Measurements from ENCODE around the gene POGLUT2. TPM values are rescaled to one million over a fixed set of nuclear protein-coding genes. Genes with fewer than 3 reads are reported as not detected.

POGLUT2 gene
- total and polyA plus RNA-seq, 2 experiments from 2014 or later = 14.6 to 17.5 TPM

- H3K27ac Mint-ChIP-seq = no peak overlapping the region
- H3K4me3 ChIP-seq = no peak overlapping the region
- H2AFZ ChIP-seq = no peak overlapping the region
- H3K36me3 ChIP-seq (ENCODE audit: insufficient read depth) = no peaks in the 10 kb centered on the region
- H3F3A ChIP-seq (replicated peaks; ENCODE audit: low read depth) = no peaks in the 10 kb centered on the region
- H3K27ac ChIP-seq (ENCODE audit: low read depth) = no peak overlapping the region
- H3K9me2 ChIP-seq (ENCODE audit: insufficient read depth) = no peaks in the 10 kb centered on the region
- DNase-seq (ENCODE audit: low spot score) (no peak), ATAC-seq (no peak)
- H3K4me1 ChIP-seq (ENCODE audit: insufficient read depth) = no peaks in the 10 kb centered on the region
- no peaks in the 10 kb centered on the region for H3K27me3 Mint-ChIP-seq (ENCODE audit: insufficient read depth, low read depth, poor library complexity)
- H3K4me3 Mint-ChIP-seq = no peak overlapping the region
- no peaks in the 10 kb centered on the region for H4K20me1 ChIP-seq (replicated peaks; ENCODE audit: insufficient read depth)
- no peaks in the 10 kb centered on the region for H3K27me3 ChIP-seq (ENCODE audit: insufficient read depth)
- no peaks in the 10 kb centered on the region for H3K79me2 ChIP-seq (replicated peaks; ENCODE audit: insufficient read depth)
- H3K4me1 Mint-ChIP-seq = no peaks in the 10 kb centered on the region
- no peaks in the 10 kb centered on the region for H3K36me3 Mint-ChIP-seq (ENCODE audit: low read depth)
- no peak for TF ChIP-seq ZNF114 (CRISPR knock-in tag; IDR thresholded peaks at IDR 0.05)
- TF ChIP-seq EZH2phosphoT487 (IDR thresholded peaks at IDR 0.05; ENCODE audit: unreplicated experiment) = no peak
- TF ChIP-seq, protein P1, sequence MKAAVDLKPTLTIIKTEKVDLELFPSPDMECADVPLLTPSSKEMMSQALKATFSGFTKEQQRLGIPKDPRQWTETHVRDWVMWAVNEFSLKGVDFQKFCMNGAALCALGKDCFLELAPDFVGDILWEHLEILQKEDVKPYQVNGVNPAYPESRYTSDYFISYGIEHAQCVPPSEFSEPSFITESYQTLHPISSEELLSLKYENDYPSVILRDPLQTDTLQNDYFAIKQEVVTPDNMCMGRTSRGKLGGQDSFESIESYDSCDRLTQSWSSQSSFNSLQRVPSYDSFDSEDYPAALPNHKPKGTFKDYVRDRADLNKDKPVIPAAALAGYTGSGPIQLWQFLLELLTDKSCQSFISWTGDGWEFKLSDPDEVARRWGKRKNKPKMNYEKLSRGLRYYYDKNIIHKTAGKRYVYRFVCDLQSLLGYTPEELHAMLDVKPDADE (IDR thresholded peaks at IDR 0.05) = no peak
- TF ChIP-seq, protein P2, sequence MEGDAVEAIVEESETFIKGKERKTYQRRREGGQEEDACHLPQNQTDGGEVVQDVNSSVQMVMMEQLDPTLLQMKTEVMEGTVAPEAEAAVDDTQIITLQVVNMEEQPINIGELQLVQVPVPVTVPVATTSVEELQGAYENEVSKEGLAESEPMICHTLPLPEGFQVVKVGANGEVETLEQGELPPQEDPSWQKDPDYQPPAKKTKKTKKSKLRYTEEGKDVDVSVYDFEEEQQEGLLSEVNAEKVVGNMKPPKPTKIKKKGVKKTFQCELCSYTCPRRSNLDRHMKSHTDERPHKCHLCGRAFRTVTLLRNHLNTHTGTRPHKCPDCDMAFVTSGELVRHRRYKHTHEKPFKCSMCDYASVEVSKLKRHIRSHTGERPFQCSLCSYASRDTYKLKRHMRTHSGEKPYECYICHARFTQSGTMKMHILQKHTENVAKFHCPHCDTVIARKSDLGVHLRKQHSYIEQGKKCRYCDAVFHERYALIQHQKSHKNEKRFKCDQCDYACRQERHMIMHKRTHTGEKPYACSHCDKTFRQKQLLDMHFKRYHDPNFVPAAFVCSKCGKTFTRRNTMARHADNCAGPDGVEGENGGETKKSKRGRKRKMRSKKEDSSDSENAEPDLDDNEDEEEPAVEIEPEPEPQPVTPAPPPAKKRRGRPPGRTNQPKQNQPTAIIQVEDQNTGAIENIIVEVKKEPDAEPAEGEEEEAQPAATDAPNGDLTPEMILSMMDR (conservative IDR thresholded peaks at IDR 0.05; ENCODE audit: low read depth in 2 of 2) = no peak
- TF ChIP-seq, protein P3, sequence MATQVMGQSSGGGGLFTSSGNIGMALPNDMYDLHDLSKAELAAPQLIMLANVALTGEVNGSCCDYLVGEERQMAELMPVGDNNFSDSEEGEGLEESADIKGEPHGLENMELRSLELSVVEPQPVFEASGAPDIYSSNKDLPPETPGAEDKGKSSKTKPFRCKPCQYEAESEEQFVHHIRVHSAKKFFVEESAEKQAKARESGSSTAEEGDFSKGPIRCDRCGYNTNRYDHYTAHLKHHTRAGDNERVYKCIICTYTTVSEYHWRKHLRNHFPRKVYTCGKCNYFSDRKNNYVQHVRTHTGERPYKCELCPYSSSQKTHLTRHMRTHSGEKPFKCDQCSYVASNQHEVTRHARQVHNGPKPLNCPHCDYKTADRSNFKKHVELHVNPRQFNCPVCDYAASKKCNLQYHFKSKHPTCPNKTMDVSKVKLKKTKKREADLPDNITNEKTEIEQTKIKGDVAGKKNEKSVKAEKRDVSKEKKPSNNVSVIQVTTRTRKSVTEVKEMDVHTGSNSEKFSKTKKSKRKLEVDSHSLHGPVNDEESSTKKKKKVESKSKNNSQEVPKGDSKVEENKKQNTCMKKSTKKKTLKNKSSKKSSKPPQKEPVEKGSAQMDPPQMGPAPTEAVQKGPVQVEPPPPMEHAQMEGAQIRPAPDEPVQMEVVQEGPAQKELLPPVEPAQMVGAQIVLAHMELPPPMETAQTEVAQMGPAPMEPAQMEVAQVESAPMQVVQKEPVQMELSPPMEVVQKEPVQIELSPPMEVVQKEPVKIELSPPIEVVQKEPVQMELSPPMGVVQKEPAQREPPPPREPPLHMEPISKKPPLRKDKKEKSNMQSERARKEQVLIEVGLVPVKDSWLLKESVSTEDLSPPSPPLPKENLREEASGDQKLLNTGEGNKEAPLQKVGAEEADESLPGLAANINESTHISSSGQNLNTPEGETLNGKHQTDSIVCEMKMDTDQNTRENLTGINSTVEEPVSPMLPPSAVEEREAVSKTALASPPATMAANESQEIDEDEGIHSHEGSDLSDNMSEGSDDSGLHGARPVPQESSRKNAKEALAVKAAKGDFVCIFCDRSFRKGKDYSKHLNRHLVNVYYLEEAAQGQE (IDR thresholded peaks at IDR 0.05; ENCODE audit: unreplicated experiment) = no peak
- no peak for TF ChIP-seq ZNF462 (CRISPR knock-in tag; IDR thresholded peaks at IDR 0.05)
- no peak for TF ChIP-seq POLR2AphosphoS5 (IDR thresholded peaks at IDR 0.05; ENCODE audit: low read depth)
- TF ChIP-seq NANOG (IDR thresholded peaks at IDR 0.05; ENCODE audit: borderline replicate concordance) = no peak
- TF ChIP-seq CREB1 (CRISPR knock-in tag; IDR thresholded peaks at IDR 0.05; ENCODE audit: low read depth) = no peak
- TF ChIP-seq JUNB (IDR thresholded peaks at IDR 0.05; ENCODE audit: unreplicated experiment) = no peak
- TF ChIP-seq ZNF331 (CRISPR knock-in tag; IDR thresholded peaks at IDR 0.05; ENCODE audit: low read depth) = no peak
- no peak for TF ChIP-seq STAT1 (IDR thresholded peaks at IDR 0.05; ENCODE audit: unreplicated experiment)
- no peak for TF ChIP-seq EZH2 (IDR thresholded peaks at IDR 0.05; ENCODE audit: low read depth, unreplicated experiment)
- no peak overlapping the region for H3K4me2 ChIP-seq
- peaks cover 8% of the 10 kb centered on the region; the same call in 1 of the 3 replicates for H3K9me3 Mint-ChIP-seq
These were observed 56.7 kb downstream of the POGLUT2 start for GRCh38 chr13:102742101-102742500.

Data from GM23338 (cell line).